Hepatocyte (in vitro differentiated cells): ENCODE data around the gene CNFN.

Experiments used
- CTCF ChIP-seq: fragments of 200-600 bp; sonication (generic); IDR thresholded peaks from 2 replicates; pipeline ENCODE4 v1.5.1; 2016; ENCODE audit warnings: antibody characterized with exemption, mild to moderate bottlenecking; ENCODE audit not compliant: poor library complexity
- EZH2 ChIP-seq: fragments of 200-600 bp; sonication (generic); IDR thresholded peaks from 2 replicates; pipeline ENCODE4 v1.6.1; 2016; ENCODE audit warnings: antibody characterized with exemption, mild to moderate bottlenecking, borderline replicate concordance

- TF ChIP-seq CTCF, result no peak
- no peak for TF ChIP-seq EZH2
Observed at GRCh38 chr19:42427313-42427712, 37.2 kb upstream of the CNFN start, which contains the start of gene LIPE.
